Upper lobe of left lung (tissue), 6 donors: Measurements from ENCODE around the gene PEPD. TPM values are rescaled to one million over a fixed set of nuclear protein-coding genes. Genes with fewer than 3 reads are reported as not detected.

Source experiments
- ATAC-seq, 2 donors: fragments of 200-7000 bp; cut with Tn5 transposase; one replicate each; pipeline ENCODE4 v1.9.1; 2022; ENCODE audit warnings: mild to moderate bottlenecking in 2 of 2, moderate library complexity in 2 of 2; ENCODE audit not compliant: low FRiP score in 2 of 2
- DNase-seq, 2 donors: peaks; one replicate each; pipeline ENCODE4 v3.0.0-alpha.2; 2019 to 2020
- H3K27ac ChIP-seq, 4 donors: fragments of 200-600 bp; sonication (generic); one replicate each; pipeline ENCODE4 v1.5.1; 2016 to 2019
- H3K27me3 ChIP-seq, 4 donors: fragments of 200-600 bp; sonication (generic); one replicate each; pipeline ENCODE4 v1.5.1; 2017 to 2019
- H3K36me3 ChIP-seq, 4 donors: fragments of 200-600 bp; sonication (generic); one replicate each; pipeline ENCODE4 v1.5.1; 2016 to 2019
- H3K4me1 ChIP-seq, 4 donors: fragments of 200-600 bp; sonication (generic); one replicate each; pipeline ENCODE4 v1.5.1; 2018 to 2019
- H3K4me3 ChIP-seq, 4 donors: fragments of 200-600 bp; sonication (generic); one replicate each; pipeline ENCODE4 v1.5.1; 2017 to 2019; ENCODE audit warnings: mild to moderate bottlenecking in 2 of 4, moderate library complexity in 1 of 4
- H3K9me3 ChIP-seq, 4 donors: fragments of 200-600 bp; sonication (generic); one replicate each; pipeline ENCODE4 v1.5.1; 2018 to 2019
- CTCF ChIP-seq, 6 experiments: fragments of 450-650 bp in 4 of 6; fragments of 200-600 bp in 2 of 6; sonication (generic) in 2 of 6; IDR thresholded peaks; one replicate each; pipeline ENCODE4 v1.5.1; 2016 to 2019; ENCODE audit warnings: antibody characterized with exemption in 6 of 6
- EP300 ChIP-seq, 4 donors: sonication (generic); formaldehyde crosslinking; IDR thresholded peaks; one replicate each; pipeline ENCODE4 v1.5.1; 2017; ENCODE audit warnings: antibody characterized with exemption in 4 of 4, control low read depth in 2 of 4
- POLR2A ChIP-seq, 4 donors: fragments of 450-650 bp; IDR thresholded peaks; one replicate each; pipeline ENCODE4 v1.5.1; 2016 to 2017; ENCODE audit warnings: antibody characterized with exemption in 4 of 4, mild to moderate bottlenecking in 2 of 4
- POLR2AphosphoS5 ChIP-seq, 2 donors: sonication (generic); formaldehyde crosslinking; IDR thresholded peaks; one replicate each; pipeline ENCODE4 v1.5.1; 2017; ENCODE audit warnings: antibody characterized with exemption in 2 of 2
- WGBS, 2 donors: methylation state at CpG; one replicate each; pipeline ENCODE4 v1.1.5; 2017 to 2018; 5-methylcytosine and 5-hydroxymethylcytosine counted together
- total RNA-seq, 6 donors: library from RNA; depleted of rRNA in 4 of 6; stranded (reverse); fragments of >200 nt in 4 of 6; gene quantifications; one replicate each; pipeline versions ENCODE4 v1.1.0 to v1.2.1, GENCODE V29; 2016 to 2021
- donor health status: DM: no; HTN: no; CAD: no; lungs with moderate emphysema.
- donor health status: DM: no; HTN: yes; CAD: no; lungs with severe emphysema.

Gene PEPD
- total RNA-seq, 6 donors from 2014 or later, result 30.4 to 106 (median 80.6) TPM

GRCh38 chr19:33500991-33501390 is 20.6 kb downstream of the PEPD start:
- Histone ChIP-seq H3K36me3 (peaks cover 3 to 57% (median 31%) of the 10 kb centered on the region in 4 donors), H3K4me1 (no peaks in the 10 kb centered on the region), H3K9me3 (no peaks in the 10 kb centered on the region), H3K27me3 (no peaks in the 10 kb centered on the region), H3K4me3 (no peak overlapping the region), H3K27ac (no peak overlapping the region)
- ATAC-seq (no peak), DNase-seq (no peak)
- 88 to 95% methylated on average over 7 to 8 of the region's 8 CpGs for WGBS, 2 donors
- no peak for TF ChIP-seq CTCF (IDR thresholded peaks at IDR 0.05)
- TF ChIP-seq POLR2AphosphoS5 (IDR thresholded peaks at IDR 0.05), result no peak
- TF ChIP-seq EP300 (IDR thresholded peaks at IDR 0.05), result no peak
- no peak for TF ChIP-seq POLR2A (IDR thresholded peaks at IDR 0.05)

- ATAC-seq, result no peak
- 91 to 93% methylated on average over 10 to 13 of the region's 13 CpGs for WGBS, 2 donors
These were observed 21.0 kb downstream of the PEPD start for GRCh38 chr19:33500586-33500985.

GRCh38 chr19:33499671-33500506 is 21.7 kb downstream of the PEPD start:
- peak in 1 of 2 donors; percentile 65 for DNase-seq
- WGBS, 2 donors, result 85 to 94% methylated on average over 6 to 11 of the region's 13 CpGs
- peak in 1 of 2 donors; percentile 24 for ATAC-seq
- Histone ChIP-seq H3K4me1 (no peaks in the 10 kb centered on the region), H3K36me3 (peaks cover 3 to 60% (median 35%) of the 10 kb centered on the region in 4 donors), H3K27me3 (no peaks in the 10 kb centered on the region), H3K9me3 (no peaks in the 10 kb centered on the region), H3K4me3 (no peak overlapping the region), H3K27ac (no peak overlapping the region)
- TF ChIP-seq POLR2A (IDR thresholded peaks at IDR 0.05), result no peak
- TF ChIP-seq EP300 (IDR thresholded peaks at IDR 0.05), result no peak
- TF ChIP-seq POLR2AphosphoS5 (IDR thresholded peaks at IDR 0.05), result no peak
- TF ChIP-seq CTCF (IDR thresholded peaks at IDR 0.05), result no peak

More at GRCh38 chr19:33500586-33500985, 21.0 kb downstream of the PEPD start:
- Histone ChIP-seq H3K9me3 (no peaks in the 10 kb centered on the region), H3K4me3 (no peak overlapping the region), H3K4me1 (no peaks in the 10 kb centered on the region), H3K27ac (no peak overlapping the region), H3K36me3 (peaks cover 3 to 58% (median 32%) of the 10 kb centered on the region in 4 donors), H3K27me3 (no peaks in the 10 kb centered on the region)
- DNase-seq, result no peak
- no peak for TF ChIP-seq CTCF (IDR thresholded peaks at IDR 0.05)
- no peak for TF ChIP-seq POLR2AphosphoS5 (IDR thresholded peaks at IDR 0.05)
- no peak for TF ChIP-seq EP300 (IDR thresholded peaks at IDR 0.05)
- no peak for TF ChIP-seq POLR2A (IDR thresholded peaks at IDR 0.05)

GRCh38 chr19:33499248-33499647 is 22.3 kb downstream of the PEPD start:
- Histone ChIP-seq H3K9me3 (no peaks in the 10 kb centered on the region), H3K27me3 (no peaks in the 10 kb centered on the region), H3K27ac (no peak overlapping the region), H3K4me1 (no peaks in the 10 kb centered on the region), H3K36me3 (peaks cover 3 to 55% (median 33%) of the 10 kb centered on the region in 4 donors), H3K4me3 (no peak overlapping the region)
- ATAC-seq (no peak), DNase-seq (no peak)
- WGBS, 2 donors, result 79 to 89% methylated on average over 5 to 6 of the region's 6 CpGs
- TF ChIP-seq POLR2A (IDR thresholded peaks at IDR 0.05), result no peak
- no peak for TF ChIP-seq EP300 (IDR thresholded peaks at IDR 0.05)

- no peaks in the 10 kb centered on the region for H3K4me1 ChIP-seq
- DNase-seq, result no peak
- no peak overlapping the region for H3K27ac ChIP-seq
- H3K9me3 ChIP-seq, result no peaks in the 10 kb centered on the region
- no peak for ATAC-seq
- WGBS, 2 donors, result 87 to 93% methylated on average over 5 to 9 of the region's 10 CpGs
- H3K27me3 ChIP-seq, result no peaks in the 10 kb centered on the region
- H3K36me3 ChIP-seq, result peaks cover 3 to 52% (median 33%) of the 10 kb centered on the region in 4 donors
- no peak for TF ChIP-seq POLR2AphosphoS5 (IDR thresholded peaks at IDR 0.05)
- TF ChIP-seq CTCF (IDR thresholded peaks at IDR 0.05), result no peak
- TF ChIP-seq EP300 (IDR thresholded peaks at IDR 0.05), result no peak
- no peak for TF ChIP-seq POLR2A (IDR thresholded peaks at IDR 0.05)
- H3K4me3 ChIP-seq, result no peak overlapping the region
These were observed 23.1 kb downstream of the PEPD start for GRCh38 chr19:33498391-33499000.
